NCI-H2196 treated with DMSO at 0.1 percent for 48 hours (cell line): ENCODE results near the gene PSMC5.
"Not testable (repeated sequence)": the region's sequence is repeated elsewhere in the genome, so short reads cannot be mapped to it uniquely, and the experiment has no call there.

Source experiments
- DNase-seq: peaks from one replicate; lab custom pipeline; 2025; ENCODE audit not compliant: unreplicated experiment; lab: John Stamatoyannopoulos, UW

PSMC5 gene

GRCh38 chr17:63870292-63870665 is 43.0 kb downstream of the PSMC5 start:
- DNase-seq, result not testable (repeated sequence)

DNA sequence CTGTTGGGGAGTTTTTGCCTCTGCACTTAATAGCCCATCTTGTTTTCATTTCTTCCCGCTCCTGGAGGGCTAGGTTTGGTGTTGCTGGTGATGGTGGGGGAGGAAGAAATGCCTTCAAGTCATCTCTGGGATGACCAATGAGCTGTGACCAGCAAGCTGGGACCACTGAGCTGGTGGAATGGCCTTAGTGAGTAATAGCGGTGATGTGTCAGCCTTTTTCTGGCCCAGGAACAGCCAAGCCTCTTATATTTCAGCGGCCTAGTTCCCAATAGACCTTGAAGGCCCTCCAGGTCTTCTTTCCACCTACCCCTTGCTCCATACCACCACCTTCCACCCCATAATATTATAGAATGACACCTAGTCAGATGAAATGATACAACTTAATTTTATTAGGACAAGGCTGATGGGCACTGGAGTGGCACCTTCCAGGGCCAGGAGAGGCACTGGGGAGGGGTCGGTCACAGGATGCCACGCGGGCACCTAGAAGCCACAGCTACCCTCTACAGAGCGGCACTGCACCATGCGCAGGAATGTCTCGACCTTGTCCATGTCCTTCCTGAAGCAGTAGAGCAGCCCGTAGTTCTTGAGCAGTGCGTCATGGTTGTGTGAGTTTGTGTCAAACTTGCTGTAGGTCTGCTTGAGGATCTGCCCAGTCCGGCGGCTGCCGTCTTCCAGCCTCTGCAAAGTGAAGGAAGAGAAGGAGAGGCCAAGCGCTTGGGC is 44.6 kb downstream of the PSMC5 start:
- DNase-seq, result not testable (repeated sequence)

- not testable (repeated sequence) for DNase-seq
Measured at GRCh38 chr17:63873577-63873976, 46.3 kb downstream of the PSMC5 start, which contains the start of gene CSH2. CSH2 (minus strand) TSS chr17:63873677; CDS start chr17:63873614, 63 bp downstream.

DNA sequence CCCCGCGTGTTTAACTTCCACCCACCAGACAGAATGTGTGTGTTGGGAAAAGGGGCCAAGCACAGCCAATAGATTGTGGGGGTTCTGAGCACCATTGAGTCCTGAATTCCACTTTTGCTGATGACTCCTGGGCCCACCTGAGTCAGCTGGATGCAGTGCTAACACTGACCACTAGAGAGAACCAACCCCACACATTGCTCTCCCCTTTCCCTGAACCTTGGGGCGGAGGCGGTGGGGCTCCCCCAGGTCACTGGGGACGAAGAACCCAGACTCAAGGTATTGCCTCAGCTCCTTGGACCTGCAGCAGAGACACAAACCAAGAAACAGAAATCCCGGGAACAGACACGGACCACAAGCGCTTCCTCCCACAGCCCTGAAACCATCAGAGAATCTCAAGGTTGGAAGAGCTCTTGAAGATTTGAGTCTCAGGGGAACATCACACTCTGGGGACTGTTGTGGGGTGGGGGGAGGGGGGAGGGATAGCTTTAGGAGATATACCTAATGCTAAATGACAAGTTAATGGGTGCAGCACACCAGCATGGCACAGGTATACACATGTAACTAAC is 46.9 kb downstream of the PSMC5 start:
- not testable (repeated sequence) for DNase-seq

DNA sequence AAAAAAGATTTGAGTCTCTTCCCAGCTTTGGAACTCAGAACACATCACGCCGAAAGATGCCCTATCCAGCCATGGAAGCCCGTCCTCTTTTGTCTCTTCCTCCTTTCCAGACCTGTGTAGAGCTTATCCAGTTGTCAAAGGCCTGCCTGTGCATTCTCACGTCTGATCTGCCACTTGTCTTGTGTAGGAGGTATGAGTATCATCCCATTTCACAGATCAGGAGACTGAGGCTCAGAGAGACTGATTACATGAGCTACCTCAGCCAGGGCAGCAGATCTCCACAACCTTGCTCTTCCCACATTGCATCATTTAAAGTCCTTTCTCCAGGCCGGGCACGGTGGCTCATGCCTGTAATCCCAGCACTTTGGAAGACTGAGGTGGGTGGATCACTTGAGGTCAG is 47.5 kb downstream of the PSMC5 start:
- not testable (repeated sequence) for DNase-seq

DNA sequence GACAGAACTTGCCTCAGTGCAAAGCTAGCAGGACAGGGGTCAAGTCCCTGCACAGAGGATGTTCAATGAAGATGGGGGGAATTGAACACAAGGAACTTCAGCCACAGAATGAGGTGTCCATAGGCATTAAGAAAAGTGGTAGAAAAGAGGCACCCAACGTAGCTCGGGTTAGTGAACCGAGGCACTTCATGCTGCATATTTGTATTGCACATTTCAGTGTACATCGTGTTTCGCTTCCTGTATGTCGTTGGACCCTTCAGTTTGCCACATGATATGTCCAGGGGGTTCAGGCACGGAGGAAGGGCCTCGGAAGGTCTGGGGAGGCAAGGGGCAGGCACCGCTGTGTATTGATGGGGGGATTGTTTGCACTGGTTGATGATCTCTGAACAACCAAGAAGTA is 51.2 kb downstream of the PSMC5 start:
- DNase-seq, result not testable (repeated sequence)

DNA sequence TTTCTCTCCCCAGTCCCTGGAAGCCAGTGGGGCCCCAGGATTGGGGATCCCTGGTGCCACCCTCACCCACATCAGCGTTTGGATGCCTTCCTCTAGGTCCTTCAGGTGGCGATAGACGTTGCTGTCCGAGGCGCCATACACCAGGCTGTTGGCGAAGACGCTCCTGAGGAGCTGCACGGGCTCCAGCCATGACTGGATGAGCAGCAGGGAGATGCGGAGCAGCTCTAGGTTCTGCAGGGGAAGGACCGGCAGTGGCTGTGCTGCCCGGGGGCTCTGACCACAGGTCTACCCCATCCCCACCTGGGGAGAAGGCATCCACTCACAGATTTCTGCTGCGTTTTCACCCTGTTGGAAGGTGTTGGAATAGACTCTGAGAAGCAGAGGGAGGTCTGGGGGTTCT is 53.5 kb downstream of the PSMC5 start:
- no peak for DNase-seq

- DNase-seq, result not testable (repeated sequence)
Measured at GRCh38 chr17:63881337-63881736, 54.1 kb downstream of the PSMC5 start.
